Measurements from ENCODE around the gene ADGRA1.

The ADGRA1 gene

DNA sequence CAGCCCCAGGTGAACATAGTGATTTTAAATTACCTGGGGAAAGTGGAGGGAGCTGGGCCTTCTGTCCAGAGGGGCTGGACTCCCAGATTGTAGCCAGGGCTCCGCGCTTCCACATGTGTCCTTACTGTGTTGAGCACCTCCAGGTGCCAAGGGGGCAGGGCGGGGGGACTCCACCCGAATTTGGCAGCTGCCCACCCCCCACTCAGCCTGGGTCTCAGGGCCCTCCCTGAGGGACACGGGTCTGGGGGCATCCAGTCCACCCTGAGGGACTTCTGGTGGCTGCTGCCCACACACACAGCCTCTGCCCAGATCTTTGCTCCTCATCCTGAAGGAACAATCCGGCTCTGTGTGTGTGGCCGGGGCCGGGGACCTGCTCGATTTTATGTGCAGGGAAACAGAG is 28.2 kb upstream of the ADGRA1 start:
- H2AFZ ChIP-seq (ENCODE audit: low read length) = no peak overlapping the region
- no peaks in the 10 kb centered on the region for H3K9me2 ChIP-seq (ENCODE audit: low read depth, low read length)
- H3K9me3 ChIP-seq (ENCODE audit: low read length) = no peaks in the 10 kb centered on the region
- H3K79me2 ChIP-seq (ENCODE audit: insufficient read depth, low read length) = no peaks in the 10 kb centered on the region
- TF ChIP-seq, protein P1, sequence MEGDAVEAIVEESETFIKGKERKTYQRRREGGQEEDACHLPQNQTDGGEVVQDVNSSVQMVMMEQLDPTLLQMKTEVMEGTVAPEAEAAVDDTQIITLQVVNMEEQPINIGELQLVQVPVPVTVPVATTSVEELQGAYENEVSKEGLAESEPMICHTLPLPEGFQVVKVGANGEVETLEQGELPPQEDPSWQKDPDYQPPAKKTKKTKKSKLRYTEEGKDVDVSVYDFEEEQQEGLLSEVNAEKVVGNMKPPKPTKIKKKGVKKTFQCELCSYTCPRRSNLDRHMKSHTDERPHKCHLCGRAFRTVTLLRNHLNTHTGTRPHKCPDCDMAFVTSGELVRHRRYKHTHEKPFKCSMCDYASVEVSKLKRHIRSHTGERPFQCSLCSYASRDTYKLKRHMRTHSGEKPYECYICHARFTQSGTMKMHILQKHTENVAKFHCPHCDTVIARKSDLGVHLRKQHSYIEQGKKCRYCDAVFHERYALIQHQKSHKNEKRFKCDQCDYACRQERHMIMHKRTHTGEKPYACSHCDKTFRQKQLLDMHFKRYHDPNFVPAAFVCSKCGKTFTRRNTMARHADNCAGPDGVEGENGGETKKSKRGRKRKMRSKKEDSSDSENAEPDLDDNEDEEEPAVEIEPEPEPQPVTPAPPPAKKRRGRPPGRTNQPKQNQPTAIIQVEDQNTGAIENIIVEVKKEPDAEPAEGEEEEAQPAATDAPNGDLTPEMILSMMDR (IDR thresholded peaks at IDR 0.05; ENCODE audit: low read length) = no peak
- no peak for TF ChIP-seq EZH2 (IDR thresholded peaks at IDR 0.05; ENCODE audit: borderline replicate concordance, low read length)
- H3K27me3 ChIP-seq (ENCODE audit: insufficient read depth, low read length) = no peaks in the 10 kb centered on the region
- no peak overlapping the region for H3K9ac ChIP-seq (ENCODE audit: low read length)
- H3K4me3 ChIP-seq (ENCODE audit: low read depth, low read length, poor library complexity, severe bottlenecking) = no peak overlapping the region
- no peaks in the 10 kb centered on the region for H4K20me1 ChIP-seq (ENCODE audit: insufficient read depth, low read length)
- H3K36me3 ChIP-seq (ENCODE audit: insufficient read depth, low read length) = no peaks in the 10 kb centered on the region
- H3F3A ChIP-seq (ENCODE audit: insufficient read depth, low read length) = no peaks in the 10 kb centered on the region
- H3K4me2 ChIP-seq (ENCODE audit: low read length) = no peak overlapping the region
- no peak overlapping the region for H3K27ac ChIP-seq (ENCODE audit: low read depth, low read length, poor library complexity, severe bottlenecking)
- H3K4me1 ChIP-seq (ENCODE audit: insufficient read depth, low read length, severe bottlenecking) = no peaks in the 10 kb centered on the region

DNA sequence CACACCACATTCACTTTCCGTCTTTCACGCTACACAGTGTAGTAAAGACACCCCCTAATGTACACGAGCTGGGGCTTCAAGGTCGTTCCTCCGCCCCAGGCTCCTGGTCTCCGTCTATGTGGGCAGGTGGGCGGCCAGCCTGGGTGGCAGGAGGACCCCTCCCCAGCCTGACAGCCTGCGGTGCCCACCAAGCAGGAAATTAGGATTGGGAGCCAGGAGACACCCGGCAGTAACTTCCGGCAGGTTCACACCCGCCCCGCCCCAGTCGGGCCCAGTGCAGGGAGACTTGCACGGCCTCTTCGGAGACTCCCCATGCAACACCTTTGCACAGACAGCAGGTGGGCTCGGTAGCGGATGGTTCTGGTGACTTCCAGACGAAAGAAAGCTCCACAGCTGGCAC is 27.7 kb upstream of the ADGRA1 start:
- Histone ChIP-seq H3F3A (ENCODE audit: insufficient read depth, low read length) (no peaks in the 10 kb centered on the region), H3K4me3 (ENCODE audit: low read depth, low read length, poor library complexity, severe bottlenecking) (no peak overlapping the region), H3K9ac (ENCODE audit: low read length) (no peak overlapping the region), H3K79me2 (ENCODE audit: insufficient read depth, low read length) (no peaks in the 10 kb centered on the region), H3K9me3 (ENCODE audit: low read length) (no peaks in the 10 kb centered on the region), H2AFZ (ENCODE audit: low read length) (no peak overlapping the region), H4K20me1 (ENCODE audit: insufficient read depth, low read length) (no peaks in the 10 kb centered on the region), H3K4me1 (ENCODE audit: insufficient read depth, low read length, severe bottlenecking) (no peaks in the 10 kb centered on the region), H3K36me3 (ENCODE audit: insufficient read depth, low read length) (no peaks in the 10 kb centered on the region), H3K27me3 (ENCODE audit: insufficient read depth, low read length) (no peaks in the 10 kb centered on the region), H3K9me2 (ENCODE audit: low read depth, low read length) (no peaks in the 10 kb centered on the region), H3K27ac (ENCODE audit: low read depth, low read length, poor library complexity, severe bottlenecking) (no peak overlapping the region), H3K4me2 (ENCODE audit: low read length) (no peak overlapping the region)
- no peak for TF ChIP-seq EZH2 (IDR thresholded peaks at IDR 0.05; ENCODE audit: borderline replicate concordance, low read length)
- TF ChIP-seq, protein P1 (IDR thresholded peaks at IDR 0.05; ENCODE audit: low read length) = no peak

DNA sequence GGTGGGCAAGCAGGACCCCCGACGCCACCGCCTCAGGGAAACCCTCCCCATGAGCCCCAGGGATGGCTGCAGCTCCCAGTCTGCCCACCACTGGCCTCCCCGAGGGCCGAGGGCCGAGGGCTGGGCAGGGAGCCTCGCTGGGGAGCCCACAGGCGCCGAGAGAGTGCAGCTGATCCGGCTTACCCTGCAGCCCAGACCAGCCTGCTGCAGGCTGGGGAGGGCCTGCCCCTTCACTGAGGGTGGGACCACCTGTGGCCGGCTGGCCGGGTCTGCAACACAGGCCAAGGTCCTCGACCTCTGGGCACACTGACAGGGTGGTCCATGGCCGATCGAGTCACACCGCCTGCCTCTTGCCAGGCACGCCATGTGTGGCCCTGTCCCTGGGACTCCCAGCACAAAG is 27.3 kb upstream of the ADGRA1 start:
- Histone ChIP-seq H4K20me1 (ENCODE audit: insufficient read depth, low read length) (no peaks in the 10 kb centered on the region), H3K9me3 (ENCODE audit: low read length) (no peaks in the 10 kb centered on the region), H3K9ac (ENCODE audit: low read length) (no peak overlapping the region), H3K27me3 (ENCODE audit: insufficient read depth, low read length) (no peaks in the 10 kb centered on the region), H3K27ac (ENCODE audit: low read depth, low read length, poor library complexity, severe bottlenecking) (no peak overlapping the region), H3K4me3 (ENCODE audit: low read depth, low read length, poor library complexity, severe bottlenecking) (no peak overlapping the region), H2AFZ (ENCODE audit: low read length) (no peak overlapping the region), H3K36me3 (ENCODE audit: insufficient read depth, low read length) (no peaks in the 10 kb centered on the region), H3K4me1 (ENCODE audit: insufficient read depth, low read length, severe bottlenecking) (no peaks in the 10 kb centered on the region), H3K4me2 (ENCODE audit: low read length) (no peak overlapping the region), H3F3A (ENCODE audit: insufficient read depth, low read length) (no peaks in the 10 kb centered on the region), H3K79me2 (ENCODE audit: insufficient read depth, low read length) (no peaks in the 10 kb centered on the region), H3K9me2 (ENCODE audit: low read depth, low read length) (no peaks in the 10 kb centered on the region)
- TF ChIP-seq, protein P1 (IDR thresholded peaks at IDR 0.05; ENCODE audit: low read length) = no peak
- TF ChIP-seq EZH2 (IDR thresholded peaks at IDR 0.05; ENCODE audit: borderline replicate concordance, low read length) = no peak

All from OCI-LY1 (cell line).